NOMO-1 (cell line): ENCODE data around the gene KLHL40.

ENCODE experiments used
- DNase-seq, 2 experiments: peaks; one replicate each; lab custom pipeline; 2025; ENCODE audit not compliant: unreplicated experiment in 2 of 2; lab: John Stamatoyannopoulos, UW

The KLHL40 gene

DNA sequence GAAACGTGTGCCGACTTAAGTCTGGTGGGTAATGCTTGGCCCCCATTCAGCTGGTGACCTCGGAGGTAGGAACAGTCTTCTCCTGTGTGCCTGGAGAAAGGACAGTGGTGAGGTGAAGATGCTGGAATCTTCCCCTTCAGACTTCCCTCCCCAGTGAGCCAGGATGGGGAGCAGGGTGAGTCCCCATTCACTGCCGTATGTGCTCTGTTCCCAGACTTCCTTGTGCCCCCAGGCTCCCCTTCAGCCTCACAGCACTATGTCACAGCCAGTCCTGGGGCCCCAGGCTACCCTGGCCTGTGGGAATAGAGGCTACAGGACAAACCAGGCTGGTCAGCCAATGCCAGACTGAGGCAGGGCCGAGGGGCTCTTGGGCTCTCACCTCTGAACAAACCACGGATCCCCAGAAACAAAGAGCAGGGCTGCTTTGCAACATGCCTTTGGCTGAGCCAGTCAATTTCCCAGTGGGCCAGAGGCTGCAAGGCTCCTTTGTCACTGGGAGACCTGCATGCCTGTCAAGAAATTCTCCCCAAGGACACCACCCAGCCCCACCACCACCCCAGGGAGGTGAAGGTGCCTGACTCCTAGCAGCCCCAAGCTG is 49.0 kb downstream of the KLHL40 start:
- no peak for DNase-seq

DNA sequence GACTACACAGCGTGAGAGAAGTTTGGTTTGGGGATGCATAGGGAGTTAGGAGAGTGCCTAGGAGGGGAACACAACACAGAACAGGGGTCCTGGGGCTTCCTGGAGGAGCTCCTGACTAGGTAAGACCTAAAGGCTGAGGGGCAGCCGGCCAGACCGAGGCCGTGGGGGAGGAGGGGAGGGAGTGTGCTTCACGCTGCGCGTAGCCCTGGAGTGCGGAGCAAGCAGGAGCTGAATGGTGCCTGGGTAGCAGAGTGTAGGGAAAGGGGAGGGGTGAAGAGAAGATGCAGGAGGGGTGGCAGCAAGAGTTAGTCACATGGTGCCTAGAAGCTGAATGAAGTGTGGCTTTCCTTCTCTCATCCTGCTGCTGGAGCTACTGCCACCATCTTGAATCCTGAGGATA is 49.7 kb downstream of the KLHL40 start:
- no peak for DNase-seq

DNA sequence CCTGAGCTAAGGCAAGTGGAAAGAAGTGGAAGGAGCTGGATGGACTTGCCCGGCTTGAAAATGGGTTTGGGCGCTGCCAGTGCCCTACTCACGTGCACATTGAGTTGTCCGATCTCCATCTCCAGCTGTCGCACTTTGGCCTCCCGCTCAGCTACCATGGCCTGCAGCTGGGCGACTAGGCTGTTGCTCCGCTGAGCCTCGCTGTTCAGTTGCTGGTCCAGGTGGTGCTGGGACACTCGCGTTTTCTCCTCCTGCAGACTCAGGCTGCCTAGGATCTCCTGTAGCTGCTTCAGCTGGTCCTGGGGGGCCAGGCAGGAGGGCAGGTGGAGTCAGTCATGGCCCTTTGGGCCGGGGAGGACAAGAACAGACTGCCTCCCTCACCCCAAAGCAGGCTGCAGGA is 50.3 kb downstream of the KLHL40 start:
- DNase-seq, result no peak

DNA sequence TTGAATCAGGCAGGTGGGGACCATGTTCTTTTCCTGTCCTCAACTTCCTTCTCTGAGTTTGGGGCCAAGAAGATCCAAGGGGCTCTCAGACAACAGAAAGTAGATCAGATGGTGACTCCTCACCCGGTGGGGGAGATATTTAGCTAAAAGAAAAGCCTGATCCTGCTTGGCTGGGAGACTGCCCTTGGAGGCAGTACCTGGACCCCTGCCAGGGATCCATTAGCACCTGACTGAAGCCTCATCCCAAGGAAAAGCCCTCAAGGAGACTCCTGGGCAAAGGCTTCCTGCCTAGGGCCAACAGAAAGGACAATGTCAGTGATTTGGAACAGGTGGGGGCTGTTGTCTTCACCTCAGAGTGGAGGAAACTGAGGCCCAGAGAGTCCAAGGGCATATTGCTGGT is 50.7 kb downstream of the KLHL40 start:
- DNase-seq, result no peak

- DNase-seq, result no peak
Observed at GRCh38 chr3:42736531-42736930, 51.2 kb downstream of the KLHL40 start.

DNA sequence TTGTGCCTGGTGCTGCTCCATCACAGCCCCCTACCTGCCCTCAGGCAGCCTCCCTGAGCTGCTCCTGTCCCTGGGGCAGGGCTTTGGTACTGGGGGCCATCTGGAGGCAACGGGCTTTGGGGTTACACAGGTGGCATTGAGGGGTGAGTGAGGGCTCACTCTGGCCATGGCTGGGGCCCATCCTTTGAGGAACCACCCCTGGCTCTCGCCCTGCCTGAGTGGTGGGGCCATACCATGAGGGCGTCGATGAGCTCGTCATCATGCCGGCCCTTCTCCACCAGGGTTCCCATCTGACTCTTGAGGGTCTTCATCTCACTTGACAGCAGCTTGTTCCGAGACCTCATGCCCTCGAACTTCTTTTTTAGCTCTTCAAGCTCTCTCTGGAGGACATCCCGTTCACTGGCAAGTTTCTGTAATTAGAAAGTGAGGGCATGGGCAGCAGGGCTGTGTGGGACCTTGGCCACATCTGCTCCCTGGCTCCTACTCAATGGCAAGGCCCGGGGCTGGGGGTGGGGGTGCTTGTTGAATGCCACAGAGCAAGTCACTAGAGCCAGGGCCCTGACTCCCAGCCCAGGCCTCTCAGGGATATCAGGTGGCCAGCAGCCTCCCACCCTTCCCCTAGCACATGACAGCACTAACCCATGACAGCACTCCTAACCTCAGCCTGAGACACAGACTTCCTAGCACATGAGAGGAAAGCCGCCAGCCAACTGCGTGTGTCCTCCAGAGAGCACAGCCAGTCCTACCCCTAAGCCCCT is 54.2 kb downstream of the KLHL40 start:
- no peak for DNase-seq

DNA sequence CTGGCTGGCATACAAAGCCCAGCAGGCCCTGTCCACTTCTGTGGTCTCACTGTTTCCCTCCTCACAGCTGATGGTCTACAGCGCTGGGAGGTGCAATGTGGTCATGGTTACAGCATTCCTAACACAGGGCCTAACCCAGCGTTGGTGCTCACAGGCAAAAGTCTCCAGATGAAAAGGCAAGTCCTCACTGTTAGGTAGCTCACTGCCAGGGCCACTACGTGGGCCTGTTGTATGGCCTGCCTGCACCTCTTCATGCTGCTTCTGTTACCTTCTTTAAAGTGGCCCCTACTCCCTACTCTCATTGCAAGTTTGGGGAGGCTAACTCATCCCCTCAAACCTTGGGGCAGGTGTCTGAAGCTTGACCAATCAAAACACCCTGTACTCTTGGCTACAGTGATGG is 56.5 kb downstream of the KLHL40 start:
- no peak for DNase-seq
